ENCODE results near the gene SLC37A2. TPM values are rescaled to one million over a fixed set of nuclear protein-coding genes. Genes with fewer than 3 reads are reported as not detected.
A peak's percentile ranks its signal among the peaks of the same experiment; 100 is the strongest.
"Not testable (repeated sequence)": the region's sequence is repeated elsewhere in the genome, so short reads cannot be mapped to it uniquely, and the experiment has no call there.

Gene SLC37A2
- 0.53 and 0.67 TPM in 2 replicates for total RNA-seq

DNA sequence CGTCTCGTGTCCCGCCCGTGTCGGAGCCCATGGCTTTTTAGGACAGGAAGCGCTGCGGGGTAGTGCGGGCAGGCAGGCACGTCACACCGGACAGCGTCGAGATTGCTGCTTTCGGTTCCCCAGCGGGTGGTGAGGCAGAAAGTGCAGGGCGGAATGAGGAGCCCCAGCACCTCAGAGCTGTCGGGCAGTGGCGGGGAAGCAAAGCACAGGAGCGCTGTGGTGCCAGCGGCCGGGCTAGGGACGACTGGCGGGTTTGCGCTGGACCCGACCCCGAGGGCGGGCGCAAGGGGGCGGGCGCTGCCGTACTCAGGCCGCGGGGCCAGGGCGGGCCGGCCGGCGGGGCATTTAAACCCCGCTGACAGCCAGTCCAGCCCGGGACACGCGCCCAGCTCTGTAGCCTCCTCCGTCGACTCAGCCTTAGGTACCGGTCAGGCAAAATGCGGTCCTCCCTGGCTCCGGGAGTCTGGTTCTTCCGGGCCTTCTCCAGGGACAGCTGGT is at the start of gene SLC37A2:
Gene SLC37A2 (plus strand): TSS at position 375 of the 498 bp plus-strand sequence. CDS start 63 bp downstream, at position 438.
- no peak for DNase-seq (ENCODE audit: low read depth, low spot score)

DNA sequence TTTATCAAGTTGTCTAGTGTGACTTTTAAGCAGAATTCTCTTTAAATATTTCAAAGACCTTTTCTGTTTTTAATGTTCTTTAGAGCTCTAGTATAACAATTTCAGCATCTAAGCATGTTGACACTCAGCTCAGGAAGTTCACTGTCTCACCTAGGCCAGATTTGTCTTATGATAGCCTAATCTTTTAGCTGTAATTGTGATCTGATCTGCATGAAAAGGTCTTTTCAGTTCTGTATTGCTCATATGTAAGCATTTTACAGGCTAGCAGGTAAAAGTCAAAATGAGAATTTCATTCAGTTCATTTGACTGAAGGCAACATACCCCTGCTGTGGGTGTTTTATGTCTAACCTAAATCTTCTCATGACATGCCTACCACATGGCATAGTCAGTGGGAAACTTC is 46.7 kb upstream of the SLC37A2 start:
- no peak for DNase-seq (ENCODE audit: low read depth, low spot score)

DNA sequence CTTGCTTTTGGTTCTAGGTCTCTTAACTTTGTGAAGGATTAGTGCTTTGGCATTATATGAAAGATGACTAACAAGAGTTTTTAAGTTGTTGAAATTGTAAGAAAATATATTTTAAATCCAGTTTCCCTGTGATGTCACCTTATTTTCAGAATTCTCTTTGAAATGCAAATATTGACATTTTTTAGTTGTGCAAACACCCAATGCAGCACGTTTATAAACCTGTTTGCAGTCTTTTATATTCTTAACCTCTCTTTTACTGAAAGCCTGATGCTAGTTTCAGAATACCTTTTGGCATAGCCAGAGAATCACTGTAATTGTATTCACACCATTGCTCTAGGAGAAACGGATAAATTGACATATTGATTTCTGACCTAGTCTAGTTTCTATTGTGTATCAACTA is 42.8 kb upstream of the SLC37A2 start:
- no peak for DNase-seq (ENCODE audit: low read depth, low spot score)

DNA sequence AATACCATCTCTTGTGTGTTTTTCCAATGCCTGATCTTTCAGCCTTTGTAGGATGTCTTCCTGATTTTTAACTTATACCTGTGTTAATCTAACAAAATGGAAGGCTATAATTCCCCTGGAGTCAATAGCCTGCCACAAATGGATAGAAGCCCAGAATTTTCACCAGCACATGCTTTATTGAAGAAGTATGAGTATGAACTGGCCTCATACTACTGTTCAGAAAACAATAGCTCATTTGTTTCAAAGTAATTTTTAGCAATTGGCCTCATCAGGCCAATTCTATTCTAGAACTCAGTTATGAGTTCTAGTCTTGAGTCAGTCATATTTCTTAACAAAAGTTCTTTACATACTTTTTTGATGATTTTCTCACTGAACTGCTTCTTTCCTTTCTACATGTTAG is 40.6 kb upstream of the SLC37A2 start:
- no peak for DNase-seq (ENCODE audit: low read depth, low spot score)

DNA sequence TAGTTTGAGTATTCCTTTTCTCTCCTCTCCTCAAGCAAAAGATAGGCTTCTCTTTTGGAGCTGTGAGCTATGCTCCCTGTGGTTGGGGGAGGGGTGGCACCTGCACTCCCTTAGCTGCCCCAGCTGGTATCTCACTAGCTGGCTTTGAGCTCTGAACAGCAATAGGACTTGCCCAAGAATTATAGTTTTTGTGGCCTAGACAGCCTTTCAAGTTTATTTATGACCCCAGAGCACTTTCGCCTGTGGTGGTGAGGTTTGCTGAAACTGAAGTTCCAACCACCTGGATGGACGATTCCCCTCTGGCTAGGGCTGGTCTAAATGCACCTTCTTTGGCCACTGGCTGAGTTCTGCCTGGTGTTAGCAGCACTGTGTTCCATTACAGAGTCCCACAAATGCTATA is 37.1 kb upstream of the SLC37A2 start:
- no peak for DNase-seq (ENCODE audit: low read depth, low spot score)

DNA sequence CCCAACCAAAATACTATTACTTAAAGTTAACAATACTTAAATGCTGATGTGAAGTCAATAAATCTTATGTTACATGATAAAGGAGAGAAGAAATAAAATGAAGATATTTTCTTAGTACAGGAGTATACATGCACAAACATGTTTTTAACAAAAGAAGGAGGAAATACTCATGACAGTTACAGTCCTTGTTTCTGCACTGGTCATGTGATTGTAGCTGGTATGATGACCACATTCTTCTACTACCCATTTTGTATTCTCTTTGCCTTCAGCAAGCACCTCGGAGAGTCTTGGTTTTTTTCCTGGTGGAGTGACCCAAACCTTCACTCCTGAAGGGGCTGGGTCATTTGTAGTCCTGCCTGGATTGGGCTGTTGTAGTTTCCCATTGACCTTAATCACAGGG is 33.7 kb upstream of the SLC37A2 start:
- DNase-seq (ENCODE audit: low read depth, low spot score) = not testable (repeated sequence)

DNA sequence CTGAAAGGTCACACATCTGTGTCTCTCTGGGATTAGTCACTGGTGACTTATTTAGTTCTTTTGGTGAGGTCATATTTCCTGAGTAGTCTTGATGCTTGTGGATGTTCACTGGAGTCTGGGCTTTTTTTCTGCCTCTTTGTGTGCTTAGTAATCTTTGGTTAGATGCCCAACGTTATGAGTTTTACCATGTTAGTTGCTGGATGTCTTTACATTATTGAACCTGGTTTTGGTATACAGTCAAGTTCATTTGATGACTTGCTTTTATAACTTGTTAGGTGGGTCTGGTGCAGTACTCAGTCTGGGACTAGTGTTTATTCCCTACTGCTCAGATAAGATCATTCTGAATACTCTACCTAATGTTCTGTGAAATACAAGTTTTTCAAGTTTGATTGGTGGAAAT is 26.2 kb upstream of the SLC37A2 start:
- peak; percentile 47 for DNase-seq (ENCODE audit: low read depth, low spot score)

DNA sequence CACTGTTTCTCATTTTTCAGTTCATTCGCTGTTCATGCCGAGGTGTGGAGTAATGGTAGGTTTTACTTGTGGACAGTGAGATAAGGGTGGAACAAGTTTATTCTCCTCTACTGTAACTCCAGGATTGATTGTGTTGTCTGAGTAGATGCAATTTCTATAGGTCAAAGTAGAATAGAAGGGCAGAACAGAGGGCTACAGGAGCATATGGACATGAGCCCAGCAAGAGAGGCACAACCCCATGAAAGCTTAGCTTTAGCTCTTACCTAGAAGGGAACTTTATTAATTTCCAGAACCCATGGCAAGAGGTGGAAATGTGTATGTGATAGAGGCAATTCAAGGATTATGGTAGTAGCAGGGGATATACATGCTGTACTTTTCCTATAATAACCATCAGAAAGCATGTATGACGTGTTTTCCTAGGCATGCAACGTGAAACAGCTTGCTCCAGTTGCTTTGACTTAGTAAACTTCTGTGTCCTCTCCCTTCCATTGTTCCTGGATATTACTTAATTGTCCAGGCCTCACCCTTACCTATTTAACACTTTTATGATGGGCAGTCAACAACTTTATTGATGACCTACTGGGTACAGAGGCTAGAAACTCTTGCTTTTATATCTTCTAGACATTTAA is 13.8 kb upstream of the SLC37A2 start:
- DNase-seq (ENCODE audit: low read depth, low spot score) = no peak

DNA sequence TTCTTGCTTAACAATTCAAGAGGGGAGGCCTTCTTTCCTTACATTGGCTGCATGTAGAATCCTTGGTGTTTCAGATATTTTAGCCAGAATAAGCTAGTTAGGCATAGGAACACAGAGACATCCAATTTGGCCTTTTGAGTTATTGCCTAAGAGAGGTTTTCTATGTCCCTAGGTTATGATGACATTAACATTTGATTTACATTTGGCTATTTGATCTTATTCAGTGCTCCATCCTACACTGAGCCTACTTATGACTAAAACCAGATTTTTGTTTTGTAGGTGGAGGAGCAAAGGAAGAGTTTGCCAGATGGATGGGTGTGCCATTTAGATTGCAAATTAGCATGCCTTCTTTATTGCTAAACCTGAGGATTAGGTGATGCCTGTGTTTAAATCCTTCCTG is 11.1 kb upstream of the SLC37A2 start:
- DNase-seq (ENCODE audit: low read depth, low spot score) = no peak

DNA sequence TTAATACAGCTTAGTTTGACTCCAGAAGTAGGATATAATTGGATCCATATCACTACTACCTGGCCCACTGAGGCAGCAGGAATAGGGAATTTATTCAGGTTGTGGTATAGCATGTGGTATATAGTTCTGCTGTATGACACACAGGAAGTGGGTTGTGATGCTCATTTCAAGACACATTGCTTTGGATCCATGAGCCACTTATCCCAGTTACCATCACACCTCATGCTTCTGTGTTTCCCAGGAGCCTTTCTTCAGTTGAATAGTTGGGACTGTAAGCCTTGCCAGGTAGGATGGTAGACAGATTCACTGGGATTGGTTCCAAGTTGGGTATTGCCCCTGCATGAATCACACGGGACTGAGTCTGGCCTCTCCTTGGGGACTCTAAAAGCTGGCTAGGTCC is 9.9 kb upstream of the SLC37A2 start:
- DNase-seq (ENCODE audit: low read depth, low spot score) = no peak

DNA sequence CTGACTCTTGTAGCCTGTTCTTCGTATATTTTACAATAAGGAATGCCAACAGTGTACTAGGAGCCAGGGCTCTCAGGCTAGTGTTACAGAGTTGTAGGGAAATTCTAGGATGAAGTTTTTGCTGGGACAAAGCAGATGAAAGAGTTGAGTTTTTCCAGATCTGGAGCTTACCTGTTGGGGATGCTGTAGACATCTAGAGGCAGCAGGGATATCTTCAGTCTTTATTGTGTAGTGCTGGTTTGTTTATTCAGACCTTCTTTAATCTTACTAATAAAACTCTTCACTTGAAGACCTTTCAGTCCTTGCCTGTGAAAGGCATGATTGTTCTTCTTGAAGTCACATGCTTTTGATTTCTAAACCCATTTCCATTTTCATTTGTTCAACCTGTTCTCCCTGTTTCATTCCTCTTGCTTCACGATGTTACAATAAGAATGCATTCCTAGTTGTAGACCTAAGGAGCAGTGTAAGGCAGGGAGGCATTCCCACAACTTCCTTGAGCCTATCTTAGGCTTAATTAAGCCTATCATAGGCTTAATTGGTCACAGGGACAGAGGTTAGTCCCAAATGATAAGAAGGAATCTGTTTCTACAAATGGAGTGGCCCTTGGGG is 7.9 kb upstream of the SLC37A2 start:
- no peak for DNase-seq (ENCODE audit: low read depth, low spot score)

DNA sequence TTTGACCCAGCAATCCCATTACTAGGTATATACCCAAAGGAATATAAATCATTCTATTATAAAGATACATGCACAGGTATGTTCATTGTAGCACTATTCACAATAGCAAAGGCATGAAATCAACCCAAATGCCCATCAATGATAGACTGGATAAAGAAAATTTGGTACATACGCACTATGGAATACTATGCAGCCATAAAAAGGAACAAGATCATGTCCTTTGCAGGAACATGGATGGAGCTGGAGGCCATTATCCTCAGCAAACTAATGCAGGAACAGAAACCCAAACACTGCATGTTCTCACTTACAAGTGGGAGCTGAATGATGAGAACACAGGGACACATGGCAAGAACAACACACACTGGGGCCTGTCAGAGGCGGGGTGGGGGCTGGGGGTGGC is 7.0 kb upstream of the SLC37A2 start:
- not testable (repeated sequence) for DNase-seq (ENCODE audit: low read depth, low spot score)

DNA sequence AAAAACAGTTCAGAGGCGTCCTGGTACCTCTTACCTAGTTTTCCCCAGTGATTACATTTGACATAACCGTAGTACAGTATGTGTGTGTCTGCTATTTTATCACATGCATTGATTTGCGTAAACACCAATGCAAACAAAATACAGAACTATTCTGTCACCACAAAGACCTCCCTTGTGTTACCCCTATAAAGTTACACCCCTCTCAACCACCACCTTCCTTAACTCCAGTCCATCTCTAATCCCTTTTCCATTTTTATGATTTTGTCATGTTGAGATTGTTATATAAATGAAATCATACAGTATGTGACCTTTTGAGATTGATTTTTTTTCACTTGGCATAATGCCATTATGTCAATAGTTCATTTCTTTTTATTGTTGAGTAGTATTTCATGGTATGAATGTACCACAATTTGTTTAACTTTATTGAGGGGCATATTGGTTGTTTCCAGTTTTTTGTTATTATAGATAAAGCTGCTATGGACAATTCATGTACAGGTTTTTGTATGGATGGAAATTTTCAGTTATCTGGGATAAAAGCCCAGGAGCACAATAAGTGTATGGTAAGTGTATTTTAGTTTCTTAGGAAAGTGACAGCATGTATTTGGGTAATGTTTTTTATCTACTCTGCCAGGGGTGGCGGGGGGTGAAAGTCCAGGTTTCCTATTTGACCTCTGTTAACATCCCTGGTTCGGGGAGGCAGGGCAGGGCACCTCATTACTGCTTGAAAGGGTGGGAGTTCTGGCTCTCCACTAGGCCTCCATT is 6.0 kb upstream of the SLC37A2 start:
- DNase-seq (ENCODE audit: low read depth, low spot score) = no peak

DNA sequence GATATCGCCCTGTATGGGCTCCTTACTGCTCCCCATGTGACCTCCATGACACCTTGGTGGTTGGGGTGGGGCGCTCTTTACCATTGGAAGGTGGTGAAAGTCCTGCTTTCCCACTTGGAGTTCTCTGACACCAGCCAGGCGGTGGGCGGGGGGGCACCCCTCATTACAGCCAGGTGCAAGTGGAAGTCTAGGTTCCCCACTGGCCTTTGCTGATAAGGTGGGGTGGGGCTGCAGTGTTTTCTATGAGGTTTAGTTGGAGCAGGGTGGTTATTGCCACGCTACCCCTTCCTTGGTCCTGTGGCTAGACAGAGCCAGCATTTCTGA is 5.5 kb upstream of the SLC37A2 start:
- DNase-seq (ENCODE audit: low read depth, low spot score) = no peak

DNA sequence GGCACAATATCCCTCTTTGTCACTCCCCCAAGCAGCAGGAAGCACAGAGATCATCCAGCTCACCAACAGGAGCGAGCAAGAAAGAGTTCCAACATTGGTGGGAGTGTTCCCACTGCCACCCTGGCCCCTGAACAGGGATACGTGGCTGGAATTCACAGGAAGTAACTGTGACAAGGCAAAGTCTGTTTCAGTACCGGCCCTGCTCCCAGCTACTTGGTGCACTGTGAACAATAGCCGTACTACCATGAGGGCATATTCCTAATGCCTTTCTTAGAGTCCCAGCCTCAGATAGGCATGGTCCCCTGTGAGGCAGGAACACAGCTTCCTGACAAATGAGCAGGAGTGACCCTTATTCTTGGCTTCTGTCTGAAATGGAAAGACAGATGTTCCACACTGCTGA is 1.8 kb upstream of the SLC37A2 start:
- DNase-seq (ENCODE audit: low read depth, low spot score) = no peak

DNA sequence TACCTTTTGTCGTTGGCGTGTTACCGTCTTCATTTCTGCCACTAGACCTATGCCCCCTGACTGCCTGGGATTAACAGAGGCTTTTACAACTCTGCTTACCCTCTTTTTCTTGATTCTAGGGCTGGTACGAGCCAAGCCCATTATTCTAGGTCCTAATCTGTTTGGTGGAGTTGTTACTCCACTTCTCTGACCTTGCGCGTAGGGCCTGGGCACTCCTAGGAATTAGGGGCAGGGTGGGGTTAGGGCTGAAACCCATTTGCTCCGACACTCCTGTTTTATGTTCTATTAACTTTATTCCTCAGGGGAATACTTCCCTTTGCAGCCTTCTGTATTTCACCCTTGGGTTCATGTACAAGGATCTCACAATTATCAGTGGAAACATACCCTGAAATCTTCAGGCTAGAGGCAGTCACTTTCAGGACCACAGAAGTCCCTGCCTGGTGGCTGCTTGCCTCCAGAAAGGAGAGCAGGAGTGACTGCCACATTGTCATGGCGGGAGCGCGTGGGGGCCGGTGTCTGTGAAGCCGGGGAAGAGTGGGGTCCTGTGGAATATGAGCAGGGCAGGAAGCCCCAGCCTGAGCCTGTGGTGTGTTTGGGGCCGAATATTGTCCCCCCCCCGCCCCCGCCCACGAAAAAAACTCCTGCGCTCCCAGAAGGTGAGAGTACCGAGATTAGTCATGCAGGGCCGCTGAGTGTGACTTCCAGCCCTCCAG is 731 bp upstream of the SLC37A2 start:
- no peak for DNase-seq (ENCODE audit: low read depth, low spot score)

DNA sequence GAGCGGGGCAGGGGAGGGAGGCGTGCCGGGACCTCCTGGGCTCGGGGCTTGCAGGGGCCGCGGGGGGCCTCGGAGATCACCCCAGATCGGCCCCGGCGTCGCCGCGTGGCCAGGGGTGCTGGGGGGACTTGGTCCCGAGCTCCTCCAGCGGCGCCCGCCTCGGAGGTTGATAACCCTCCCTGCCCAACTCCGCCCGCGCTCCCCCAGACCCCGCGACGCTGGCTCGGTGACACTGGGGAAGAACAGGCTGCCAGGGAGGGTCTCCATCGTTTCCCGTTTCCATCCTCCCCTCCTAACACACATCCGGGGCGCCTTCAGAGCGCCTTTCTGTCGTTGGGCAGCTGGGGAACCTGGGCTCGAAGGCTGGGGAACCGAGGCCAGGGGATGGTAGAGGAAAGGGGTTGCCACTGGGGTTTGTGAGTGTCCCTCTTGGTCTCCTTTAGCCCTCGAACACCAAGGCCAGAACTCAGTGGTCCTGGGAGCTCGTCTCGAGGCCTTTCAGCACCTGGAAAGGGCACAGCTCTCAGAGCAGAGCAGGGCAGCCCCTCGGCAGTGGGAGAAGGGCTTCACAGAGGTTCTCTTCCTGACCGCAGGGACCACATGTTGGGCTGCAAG is 431 bp downstream of the SLC37A2 start:
- DNase-seq (ENCODE audit: low read depth, low spot score) = no peak

DNA sequence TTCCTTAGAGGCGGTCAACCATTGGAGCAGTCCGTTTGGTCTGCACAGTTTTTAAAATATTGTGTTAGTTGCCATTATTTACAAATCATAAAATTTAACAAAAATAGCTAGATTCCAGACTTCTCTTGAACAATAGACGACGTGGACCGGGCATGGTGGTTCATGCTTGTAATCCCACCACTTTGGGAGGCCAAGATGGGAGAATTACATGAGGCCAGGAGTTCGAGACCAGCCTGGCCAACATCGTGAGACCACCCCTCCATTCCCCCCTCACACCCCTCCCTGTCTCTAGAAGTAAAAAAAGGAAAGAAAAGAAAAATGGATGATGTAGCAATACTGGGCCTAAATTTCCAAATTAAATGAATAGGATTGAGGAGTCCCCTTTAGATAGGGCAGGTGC is 965 bp downstream of the SLC37A2 start:
- no peak for DNase-seq (ENCODE audit: low read depth, low spot score)

DNA sequence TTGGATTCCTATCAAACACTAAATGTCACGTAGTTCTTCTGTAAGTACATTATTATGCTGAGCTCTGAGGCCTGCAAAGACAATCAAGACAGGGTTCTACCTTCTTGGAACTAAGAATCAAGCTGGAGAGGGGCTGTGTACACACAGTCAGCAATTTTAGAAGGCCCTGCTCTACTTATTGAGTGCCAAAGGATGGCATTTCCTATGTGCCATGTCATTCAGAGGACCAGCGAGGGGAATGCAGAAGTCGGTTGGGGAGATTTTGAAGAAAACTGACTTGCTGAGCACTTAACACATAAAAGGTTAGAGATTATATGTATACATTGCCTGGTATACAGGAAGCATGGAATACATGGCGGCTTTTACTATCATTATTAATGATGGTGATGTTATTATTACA is 5.3 kb downstream of the SLC37A2 start:
- no peak for DNase-seq (ENCODE audit: low read depth, low spot score)

DNA sequence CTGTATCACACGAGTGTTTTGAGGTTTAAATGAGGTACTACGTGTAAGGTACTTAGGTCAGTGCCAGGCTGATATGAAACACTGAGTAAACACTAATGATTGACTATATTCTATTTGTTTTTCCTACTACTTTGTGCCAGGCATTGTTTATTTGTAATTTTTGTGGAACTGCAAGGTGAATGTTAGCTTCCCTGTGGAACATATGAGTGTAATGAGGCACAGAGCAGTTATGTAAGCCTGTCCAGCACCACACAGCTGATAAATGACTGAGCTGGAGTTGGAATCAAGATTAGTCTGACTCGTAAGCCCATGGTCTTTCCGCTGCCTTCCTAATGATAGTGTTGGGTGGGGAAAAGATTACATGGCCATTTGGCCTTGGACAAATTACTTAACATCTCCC is 5.9 kb downstream of the SLC37A2 start:
- DNase-seq (ENCODE audit: low read depth, low spot score) = no peak

DNA sequence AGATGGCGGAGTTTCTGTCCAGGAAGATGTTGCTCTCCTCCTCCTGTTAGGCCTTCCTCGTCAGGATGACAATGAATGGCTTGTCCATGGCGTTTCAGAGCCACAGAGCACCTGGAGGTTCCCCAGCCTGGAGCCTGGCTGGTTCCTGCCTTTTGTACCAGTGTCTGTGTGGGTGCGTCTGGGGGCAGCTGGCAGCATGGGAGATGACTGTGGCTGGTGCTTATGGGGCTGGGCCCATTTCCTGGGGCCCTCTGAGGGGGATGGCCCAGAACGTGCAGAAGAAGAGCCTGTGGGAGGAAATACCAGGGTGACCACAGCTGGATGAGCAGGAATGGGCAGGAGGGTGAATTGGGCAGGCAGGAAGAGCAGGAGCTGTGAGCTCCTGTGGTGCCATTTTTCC is 6.7 kb downstream of the SLC37A2 start:
- no peak for DNase-seq (ENCODE audit: low read depth, low spot score)
